Stomach (tissue), 4 donors: ENCODE measurements around the gene CGB2.

Experiments used
- CTCF ChIP-seq, 7 experiments: fragments of 450-650 bp in 4 of 7; fragments of 200-600 bp in 3 of 7; sonication (generic) in 3 of 7; IDR thresholded peaks; one replicate each; pipeline ENCODE4 v1.5.1; 2016 to 2019; ENCODE audit warnings: antibody characterized with exemption in 7 of 7, control low read depth in 2 of 7, mild to moderate bottlenecking in 1 of 7
- EP300 ChIP-seq: sonication (generic); formaldehyde crosslinking; IDR thresholded peaks from one replicate; pipeline ENCODE4 v1.6.1; 2017; ENCODE audit warnings: antibody characterized with exemption
- POLR2A ChIP-seq, 4 donors: fragments of 450-650 bp; IDR thresholded peaks; one replicate each; pipeline ENCODE4 v1.6.1; 2016; ENCODE audit warnings: antibody characterized with exemption in 4 of 4, control low read depth in 2 of 4, mild to moderate bottlenecking in 1 of 4, moderate library complexity in 1 of 4
- POLR2AphosphoS5 ChIP-seq, 3 donors: sonication (generic); formaldehyde crosslinking; IDR thresholded peaks; one replicate each; pipeline ENCODE4 v1.6.1; 2016; ENCODE audit warnings: antibody characterized with exemption in 3 of 3

DNA sequence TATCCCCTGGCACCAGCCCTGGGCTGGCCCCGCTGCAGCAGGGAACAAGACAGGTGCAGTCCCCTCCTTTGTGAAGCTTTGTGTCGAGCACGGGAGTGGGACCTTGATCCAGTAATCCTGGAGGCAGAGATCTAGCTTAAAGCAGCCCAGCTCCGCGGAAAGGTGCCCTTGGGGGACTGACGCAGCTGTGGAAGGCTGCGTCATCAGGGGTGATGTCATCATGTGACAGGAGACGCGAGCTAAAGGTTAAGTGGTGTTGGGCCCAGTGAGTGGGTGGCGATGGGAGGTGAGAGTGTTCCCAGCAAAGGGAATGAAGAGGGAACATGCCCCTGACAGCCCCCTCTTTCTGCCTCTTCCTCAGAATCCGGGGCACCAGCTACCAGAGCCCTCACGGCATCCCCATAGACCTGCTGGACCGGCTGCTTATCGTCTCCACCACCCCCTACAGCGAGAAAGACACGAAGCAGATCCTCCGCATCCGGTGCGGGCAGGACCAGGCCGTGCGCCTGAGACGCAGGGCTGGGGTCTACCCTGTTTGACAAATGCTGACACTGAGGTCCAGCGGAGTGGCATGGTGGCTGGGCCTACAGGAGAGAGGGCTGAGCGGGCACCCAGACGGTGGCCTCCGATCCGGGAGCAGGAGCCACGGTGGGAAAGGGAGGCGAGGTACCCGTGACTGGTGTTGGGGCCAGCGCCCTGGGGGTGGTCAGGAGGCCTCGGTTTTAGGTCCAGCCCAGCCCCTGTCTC lies 17.4 kb upstream of the CGB2 start:
- no peak for TF ChIP-seq CTCF (IDR thresholded peaks at IDR 0.05)
- no peak for TF ChIP-seq POLR2A (IDR thresholded peaks at IDR 0.05)
- no peak for TF ChIP-seq POLR2AphosphoS5 (IDR thresholded peaks at IDR 0.05)
- TF ChIP-seq EP300, result no peak
